ENCODE results near the gene RUFY4.

- no peak for TF ChIP-seq YY1 (IDR thresholded peaks at IDR 0.05; ENCODE audit: low read depth)
- no peak for TF ChIP-seq USF1 (IDR thresholded peaks at IDR 0.05)
- TF ChIP-seq MAX (IDR thresholded peaks at IDR 0.05) = no peak
- no peak for TF ChIP-seq EP300 (IDR thresholded peaks at IDR 0.05; ENCODE audit: borderline replicate concordance)
- TF ChIP-seq REST (IDR thresholded peaks at IDR 0.05; ENCODE audit: low read depth) = no peak
- no peak for TF ChIP-seq TEAD4 (IDR thresholded peaks at IDR 0.05)
- TF ChIP-seq CEBPB (IDR thresholded peaks at IDR 0.05) = no peak
- no peak for TF ChIP-seq TCF12 (IDR thresholded peaks at IDR 0.05; ENCODE audit: low read depth)
- TF ChIP-seq CREB1 (IDR thresholded peaks at IDR 0.05; ENCODE audit: low read depth) = no peak
- TF ChIP-seq RAD21 (IDR thresholded peaks at IDR 0.05; ENCODE audit: low read depth) = no peak
- TF ChIP-seq FOXM1 (IDR thresholded peaks at IDR 0.05; ENCODE audit: borderline replicate concordance, low read depth) = no peak
- TF ChIP-seq ZBTB7A (IDR thresholded peaks at IDR 0.05; ENCODE audit: low read depth) = no peak
These were observed 17.1 kb upstream of the RUFY4 start for GRCh38 chr2:218051903-218052302.

All from Ishikawa (cell line).